Osteoblast (primary cell): ENCODE data around the gene KAZN. TPM values are rescaled to one million over a fixed set of nuclear protein-coding genes. Genes with fewer than 3 reads are reported as not detected.

Source experiments
- DNase-seq: peaks from one replicate; pipeline ENCODE4 v3.0.0; 2011; ENCODE audit warnings: low spot score, mixed read lengths; ENCODE audit not compliant: insufficient read length; ENCODE audit errors: missing footprints
- H2AFZ ChIP-seq: 2 replicates; pipeline ENCODE4 v1.6.0; 2011; ENCODE audit warnings: mild to moderate bottlenecking, low read length
- H3K27ac ChIP-seq: 2 replicates; pipeline ENCODE4 v1.5.1; 2011; ENCODE audit warnings: mild to moderate bottlenecking, low read depth, low read length, moderate library complexity
- H3K27me3 ChIP-seq: 2 replicates; pipeline ENCODE4 v1.6.0; 2012; ENCODE audit warnings: mild to moderate bottlenecking, control low read depth, inconsistent platforms, low read length, moderate library complexity; ENCODE audit not compliant: insufficient read depth
- H3K36me3 ChIP-seq: 2 replicates; pipeline ENCODE4 v1.5.1; 2011; ENCODE audit warnings: mild to moderate bottlenecking, low read length, control low read depth, moderate library complexity; ENCODE audit not compliant: insufficient read depth
- H3K4me1 ChIP-seq: 2 replicates; pipeline ENCODE4 v1.5.1; 2011; ENCODE audit warnings: mild to moderate bottlenecking, low read length, control low read depth, moderate library complexity; ENCODE audit not compliant: insufficient read depth
- H3K4me2 ChIP-seq: 2 replicates; pipeline ENCODE4 v1.6.0; 2011; ENCODE audit warnings: mild to moderate bottlenecking, low read length; ENCODE audit not compliant: insufficient read depth
- H3K4me3 ChIP-seq: fragments of 200-600 bp; sonication (generic); 3 replicates; pipeline ENCODE4 v1.5.1; 2012; ENCODE audit warnings: mild to moderate bottlenecking, low read length, inconsistent platforms; ENCODE audit not compliant: insufficient read depth
- H3K79me2 ChIP-seq: 2 replicates; pipeline ENCODE4 v1.6.0; 2012; ENCODE audit warnings: mild to moderate bottlenecking, low read length, control low read depth, inconsistent platforms; ENCODE audit not compliant: insufficient read depth
- H3K9me3 ChIP-seq: 2 replicates; pipeline ENCODE4 v1.5.1; 2011; ENCODE audit warnings: low read depth, low read length, control low read depth
- H4K20me1 ChIP-seq: 2 replicates; pipeline ENCODE4 v1.6.0; 2012; ENCODE audit warnings: mild to moderate bottlenecking, low read length, control low read depth; ENCODE audit not compliant: insufficient read depth
- CTCF ChIP-seq: IDR thresholded peaks from 2 replicates; pipeline ENCODE4 v1.5.1; 2011; ENCODE audit warnings: mild to moderate bottlenecking, low read depth, low read length, moderate library complexity; ENCODE audit errors: extremely low read depth
- total RNA-seq: library from RNA; depleted of rRNA; stranded (reverse); fragments of >200 nt; gene quantifications from 2 replicates; pipeline ENCODE4 v1.2.3, GENCODE V29; 2012

The KAZN gene
- total RNA-seq, 1 donor, result 9.0 TPM

GRCh38 chr1:14746393-14746792 is 147.9 kb downstream of the KAZN start:
- H3K27me3 ChIP-seq, result no peaks in the 10 kb centered on the region
- H3K4me1 ChIP-seq, result peaks cover 31% of the 10 kb centered on the region
- no peak for DNase-seq
- H3K4me3 ChIP-seq, result no peak overlapping the region
- no peak for TF ChIP-seq CTCF
- H3K27ac ChIP-seq, result no peak overlapping the region
- H2AFZ ChIP-seq, result no peak overlapping the region
- no peak overlapping the region for H3K4me2 ChIP-seq
- H3K79me2 ChIP-seq, result no peaks in the 10 kb centered on the region
- H3K36me3 ChIP-seq, result no peaks in the 10 kb centered on the region
- H4K20me1 ChIP-seq, result no peaks in the 10 kb centered on the region
- no peaks in the 10 kb centered on the region for H3K9me3 ChIP-seq

GRCh38 chr1:14748151-14748550 is 149.7 kb downstream of the KAZN start:
- Histone ChIP-seq H3K9me3 (no peaks in the 10 kb centered on the region), H3K4me2 (peak overlapping the region; percentile 12), H3K79me2 (no peaks in the 10 kb centered on the region), H3K4me3 (no peak overlapping the region), H3K27me3 (no peaks in the 10 kb centered on the region), H2AFZ (no peak overlapping the region), H3K36me3 (no peaks in the 10 kb centered on the region), H3K27ac (no peak overlapping the region), H4K20me1 (no peaks in the 10 kb centered on the region), H3K4me1 (peaks cover 18% of the 10 kb centered on the region)
- no peak for TF ChIP-seq CTCF
- no peak for DNase-seq

- no peak for DNase-seq
- Histone ChIP-seq H3K27me3 (peaks cover 2% of the 10 kb centered on the region), H3K27ac (no peak overlapping the region), H3K4me2 (no peak overlapping the region), H3K36me3 (no peaks in the 10 kb centered on the region), H3K4me1 (peaks cover 18% of the 10 kb centered on the region), H3K9me3 (no peaks in the 10 kb centered on the region), H3K79me2 (no peaks in the 10 kb centered on the region), H4K20me1 (no peaks in the 10 kb centered on the region), H3K4me3 (no peak overlapping the region), H2AFZ (no peak overlapping the region)
- no peak for TF ChIP-seq CTCF
Measured at GRCh38 chr1:14748977-14749376, 150.5 kb downstream of the KAZN start.

GRCh38 chr1:14750490-14750889 is 152.0 kb downstream of the KAZN start:
- H3K9me3 ChIP-seq, result no peaks in the 10 kb centered on the region

More at GRCh38 chr1:14750490-14750889, 152.0 kb downstream of the KAZN start:
- H2AFZ ChIP-seq, result no peak overlapping the region
- H3K4me2 ChIP-seq, result no peak overlapping the region
- TF ChIP-seq CTCF, result no peak
- H3K4me3 ChIP-seq, result no peak overlapping the region
- DNase-seq, result no peak
- no peaks in the 10 kb centered on the region for H3K79me2 ChIP-seq
- H3K4me1 ChIP-seq, result peaks cover 15% of the 10 kb centered on the region
- peaks cover 2% of the 10 kb centered on the region for H3K27me3 ChIP-seq
- H3K27ac ChIP-seq, result no peak overlapping the region
- H4K20me1 ChIP-seq, result no peaks in the 10 kb centered on the region
- H3K36me3 ChIP-seq, result no peaks in the 10 kb centered on the region
